Spinal cord (tissue), 10 donors: Measurements from ENCODE around the gene MTERF4. TPM values are rescaled to one million over a fixed set of nuclear protein-coding genes. Genes with fewer than 3 reads are reported as not detected.

Source experiments
- DNase-seq, 6 donors: peaks; one replicate each; pipeline versions ENCODE4 v3.0.0 to v3.0.0-alpha.2; 2013 to 2015; ENCODE audit warnings: low spot score in 6 of 6, low read depth in 4 of 6
- H3K27ac ChIP-seq: one replicate; pipeline ENCODE4 v1.5.1; 2013; ENCODE audit warnings: low read depth, low read length, control low read depth
- H3K27me3 ChIP-seq: one replicate; pipeline ENCODE4 v1.6.1; 2013; ENCODE audit warnings: low read length; ENCODE audit not compliant: control insufficient read depth, insufficient read depth
- H3K36me3 ChIP-seq: one replicate; pipeline ENCODE4 v1.6.1; 2013; ENCODE audit warnings: low read length; ENCODE audit not compliant: control insufficient read depth, insufficient read depth
- H3K4me1 ChIP-seq: one replicate; pipeline ENCODE4 v1.6.1; 2013; ENCODE audit warnings: low read length; ENCODE audit not compliant: control insufficient read depth, insufficient read depth
- H3K4me3 ChIP-seq: one replicate; pipeline ENCODE4 v1.5.1; 2013; ENCODE audit warnings: low read depth, low read length, control low read depth
- H3K9me3 ChIP-seq: one replicate; pipeline ENCODE4 v1.6.1; 2013; ENCODE audit warnings: low read length; ENCODE audit not compliant: control insufficient read depth, insufficient read depth
- WGBS: methylation state at CpG from one replicate; pipeline ENCODE4 v1.1.5; 2013; ENCODE audit warnings: missing lambda C conversion rate; ENCODE audit not compliant: insufficient coverage; 5-methylcytosine and 5-hydroxymethylcytosine counted together
- polyA plus RNA-seq, 2 donors: library from polyadenylated mRNA; unstranded; fragments of 120-200 nt; gene quantifications; one replicate each; pipeline ENCODE4 v1.2.1, GENCODE V29; 2013; ENCODE audit not compliant: insufficient read length in 2 of 2
- total RNA-seq, 2 donors: library from RNA; depleted of rRNA in 1 of 2; stranded (reverse); fragments of 120-200 nt in 1 of 2; fragments of >200 nt in 1 of 2; gene quantifications; one replicate each; pipeline versions ENCODE4 v1.2.3 to v1.2.4, GENCODE V29; 2013 to 2014
- donor health status: healthy.

The MTERF4 gene
- total and polyA plus RNA-seq, 4 donors = 41.8 to 68.2 (median 51.5) TPM

DNA sequence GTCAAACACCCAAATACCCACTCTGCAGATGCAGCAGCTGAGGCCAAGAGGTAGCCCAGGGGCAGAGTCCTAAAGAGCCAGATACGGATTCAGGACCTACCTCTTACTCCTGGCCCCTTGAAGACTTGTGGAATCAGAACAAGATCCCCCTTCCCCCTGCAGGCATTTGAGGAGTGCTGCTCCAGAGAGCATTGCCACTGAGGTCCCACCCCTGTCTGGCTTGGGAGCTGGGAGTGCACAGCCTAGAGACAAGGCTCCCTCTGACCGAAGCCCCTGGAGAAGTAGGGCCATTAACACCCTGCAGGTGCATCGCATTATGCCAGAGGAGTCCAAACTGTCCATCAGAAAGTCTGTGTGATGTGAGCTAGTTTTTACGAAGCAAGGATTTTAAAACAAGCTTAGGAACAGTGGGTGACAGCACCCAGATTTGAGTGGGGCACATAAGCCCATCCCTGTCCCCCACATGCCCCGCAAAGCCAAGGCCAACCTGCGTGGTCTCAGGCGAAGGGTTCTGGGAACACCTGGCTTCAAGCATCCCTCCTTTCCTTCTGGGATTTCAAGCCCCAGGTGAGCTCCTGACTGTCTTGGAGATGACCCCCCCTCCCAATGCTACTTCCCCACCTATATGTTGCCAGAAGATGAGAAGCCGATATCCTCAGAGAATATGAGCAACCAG lies 48.4 kb downstream of the MTERF4 start:
- Histone ChIP-seq H3K9me3 (no peaks in the 10 kb centered on the region), H3K36me3 (peaks cover 14% of the 10 kb centered on the region), H3K27me3 (peaks cover 13% of the 10 kb centered on the region), H3K27ac (no peak overlapping the region), H3K4me1 (no peaks in the 10 kb centered on the region), H3K4me3 (no peak overlapping the region)
- WGBS = 92% methylated on average over 6 of the region's 8 CpGs
- DNase-seq = no peak

DNA sequence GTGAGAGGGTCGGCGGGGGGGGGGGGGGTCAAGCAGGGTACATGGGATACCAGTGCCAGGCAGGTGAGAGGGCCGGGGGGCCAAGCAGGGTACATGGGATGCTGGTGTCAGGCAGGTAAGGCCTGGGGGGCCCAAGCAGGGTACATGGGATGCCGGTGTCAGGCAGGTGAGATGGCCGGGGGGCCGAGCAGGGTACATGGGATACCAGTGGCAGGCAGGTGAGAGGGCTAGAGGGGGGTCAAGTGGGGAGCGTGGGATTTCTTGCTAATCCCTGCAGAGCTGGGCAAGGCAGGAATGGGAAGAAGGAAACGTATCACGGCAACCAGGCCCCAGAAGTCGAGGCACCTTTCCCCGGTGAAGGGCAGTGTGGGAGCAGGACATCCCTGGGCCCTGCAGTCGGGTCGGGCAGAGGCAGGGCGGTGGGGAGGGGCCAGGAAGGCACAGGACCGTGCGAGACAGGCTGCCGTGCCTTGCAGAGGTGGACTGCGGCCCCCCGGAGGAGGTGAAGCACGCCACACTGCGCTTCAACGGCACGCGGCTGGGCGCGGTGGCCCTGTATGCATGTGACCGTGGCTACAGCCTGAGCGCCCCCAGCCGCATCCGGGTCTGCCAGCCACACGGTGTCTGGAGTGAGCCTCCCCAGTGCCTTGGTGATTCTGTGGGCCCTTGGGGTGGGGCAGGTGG lies 49.3 kb downstream of the MTERF4 start:
- peaks cover 14% of the 10 kb centered on the region for H3K36me3 ChIP-seq
- no peak for DNase-seq

DNA sequence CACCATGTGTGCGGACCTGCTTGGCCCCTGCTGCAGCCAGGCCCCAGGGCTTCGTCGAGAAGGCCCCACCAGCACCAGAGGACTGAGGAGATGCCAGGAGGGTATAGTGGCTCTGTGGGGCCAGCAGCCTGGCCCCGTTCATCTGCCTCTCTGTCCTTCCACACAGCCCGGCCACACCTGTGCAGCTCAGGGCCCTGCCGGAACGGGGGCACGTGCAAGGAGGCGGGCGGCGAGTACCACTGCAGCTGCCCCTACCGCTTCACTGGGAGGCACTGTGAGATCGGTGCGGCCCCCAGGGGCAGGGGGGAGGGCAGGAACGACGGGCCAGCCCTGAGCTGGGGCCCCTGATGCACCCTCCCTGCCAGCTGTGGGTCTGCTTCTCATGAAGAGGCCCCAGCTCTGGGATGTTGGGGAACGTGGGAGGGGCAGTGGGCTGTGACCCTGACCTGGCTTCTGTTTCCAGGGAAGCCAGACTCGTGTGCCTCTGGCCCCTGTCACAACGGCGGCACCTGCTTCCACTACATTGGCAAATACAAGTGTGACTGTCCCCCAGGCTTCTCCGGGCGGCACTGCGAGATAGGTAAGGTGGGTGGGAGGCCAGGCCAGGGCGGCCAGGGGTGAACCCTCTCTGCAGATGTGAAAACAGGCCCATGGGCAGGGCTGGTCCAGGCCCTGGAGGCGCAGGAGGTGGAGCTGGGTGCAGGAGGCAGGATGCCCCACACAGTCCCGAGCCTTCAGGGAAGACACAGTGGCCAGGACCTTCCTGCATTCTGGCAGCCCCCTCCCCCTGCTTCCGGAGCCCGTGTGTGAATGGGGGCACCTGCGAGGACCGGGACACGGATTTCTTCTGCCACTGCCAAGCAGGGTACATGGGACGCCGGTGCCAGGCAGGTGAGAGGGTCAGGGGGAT lies 50.3 kb downstream of the MTERF4 start:
- Histone ChIP-seq H3K27me3 (peaks cover 13% of the 10 kb centered on the region), H3K27ac (no peak overlapping the region), H3K4me1 (no peaks in the 10 kb centered on the region), H3K4me3 (no peak overlapping the region), H3K9me3 (no peaks in the 10 kb centered on the region), H3K36me3 (peaks cover 14% of the 10 kb centered on the region)
- 89% methylated on average over 33 of the region's 33 CpGs for WGBS
- DNase-seq = no peak

More for the DNA sequence above, 49.3 kb downstream of the MTERF4 start:
- peaks cover 13% of the 10 kb centered on the region for H3K27me3 ChIP-seq
- no peak overlapping the region for H3K27ac ChIP-seq
- no peak overlapping the region for H3K4me3 ChIP-seq
- H3K4me1 ChIP-seq = no peaks in the 10 kb centered on the region
- 74% methylated on average over 28 of the region's 31 CpGs for WGBS
- no peaks in the 10 kb centered on the region for H3K9me3 ChIP-seq

DNA sequence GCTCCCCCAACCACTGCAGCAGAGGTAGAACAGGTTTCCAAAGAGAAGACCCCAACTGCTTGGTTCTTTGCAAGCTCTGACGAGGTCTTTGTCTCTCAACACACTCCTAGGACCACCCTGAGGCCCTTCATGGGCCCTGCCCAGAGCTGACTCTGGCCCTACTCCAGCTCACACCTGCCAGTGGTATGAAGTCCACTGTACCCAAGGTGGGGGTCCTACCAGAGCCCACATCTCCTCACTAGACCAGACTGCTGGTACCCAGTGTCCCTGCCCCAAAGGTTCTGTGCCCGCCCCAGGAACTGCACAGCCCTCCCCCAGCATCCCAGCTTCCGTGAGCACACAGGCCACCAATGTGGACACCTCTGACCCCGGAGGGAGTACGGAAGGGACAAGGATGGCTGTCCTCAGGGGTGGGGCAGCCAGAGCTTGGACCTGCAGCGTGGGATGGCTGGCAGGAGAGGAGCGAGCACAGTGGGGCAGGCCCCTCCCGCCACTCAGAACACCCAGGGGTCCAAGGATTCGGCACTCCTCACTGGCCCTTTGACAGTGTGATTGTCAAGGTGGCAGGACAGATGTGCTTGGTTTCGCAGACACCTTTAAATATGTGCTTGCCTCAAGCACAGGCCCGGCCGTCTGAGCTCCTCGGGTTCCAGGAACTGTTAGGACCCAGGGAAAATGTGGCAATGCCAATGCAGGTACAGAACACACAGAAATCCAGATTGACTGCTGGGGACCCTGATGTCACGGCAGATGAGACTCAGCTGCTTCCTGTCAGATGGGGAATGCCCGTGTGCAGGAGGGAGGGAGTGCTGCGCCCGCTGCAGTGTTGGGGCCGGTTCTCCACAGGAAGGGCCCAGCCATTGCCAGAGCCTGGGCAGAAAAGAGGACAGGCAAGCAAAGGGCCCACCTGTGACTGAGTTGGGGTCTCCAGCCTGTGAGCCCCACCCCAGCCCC lies 51.2 kb downstream of the MTERF4 start:
- 79% methylated on average over 18 of the region's 18 CpGs for WGBS
- H3K4me1 ChIP-seq = no peaks in the 10 kb centered on the region
- peaks cover 14% of the 10 kb centered on the region for H3K36me3 ChIP-seq
- H3K27me3 ChIP-seq = peaks cover 13% of the 10 kb centered on the region
- DNase-seq = no peak
- no peaks in the 10 kb centered on the region for H3K9me3 ChIP-seq
- H3K27ac ChIP-seq = no peak overlapping the region
- H3K4me3 ChIP-seq = no peak overlapping the region

DNA sequence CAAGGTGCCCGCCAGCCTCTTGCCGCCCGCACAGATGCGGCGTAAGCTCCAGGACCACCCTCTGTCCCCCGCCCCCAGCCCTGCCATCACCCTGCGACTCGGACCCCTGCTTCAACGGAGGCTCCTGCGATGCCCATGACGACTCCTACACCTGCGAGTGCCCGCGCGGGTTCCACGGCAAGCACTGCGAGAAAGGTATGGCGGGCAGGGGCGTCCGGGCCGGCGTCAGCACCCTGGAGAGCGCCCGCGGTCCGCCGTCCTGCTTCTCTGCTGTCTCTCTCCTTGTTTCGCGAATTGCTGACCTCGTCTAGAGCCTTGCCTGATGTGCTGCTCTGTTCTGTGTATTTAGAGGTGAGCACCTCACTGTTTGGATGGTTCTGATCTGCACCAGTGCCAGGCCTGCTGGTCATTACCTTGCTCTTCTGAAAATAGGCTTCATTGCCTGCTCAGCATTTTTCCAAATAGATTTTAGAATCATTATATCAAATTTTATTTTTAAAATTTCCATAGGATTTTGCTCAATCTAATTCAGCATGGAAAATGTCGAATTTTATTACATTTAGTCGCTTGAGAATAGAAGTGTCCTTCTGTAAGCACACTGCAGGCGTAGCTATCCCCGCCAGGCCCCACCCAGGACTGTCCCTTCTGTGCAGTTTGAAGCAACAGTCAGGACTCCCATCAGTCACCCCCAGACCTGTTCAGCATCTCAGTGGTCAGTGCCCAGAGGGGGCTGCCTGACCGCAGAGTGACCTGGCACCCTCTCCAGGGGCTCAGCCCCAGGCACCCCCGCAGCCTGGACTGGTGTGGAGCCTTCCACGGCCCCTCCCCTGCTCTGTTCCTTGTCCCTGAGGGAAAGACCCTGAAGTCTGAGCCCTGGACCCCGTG lies 52.1 kb downstream of the MTERF4 start:
- Histone ChIP-seq H3K27me3 (peaks cover 13% of the 10 kb centered on the region), H3K36me3 (peaks cover 14% of the 10 kb centered on the region), H3K9me3 (no peaks in the 10 kb centered on the region), H3K27ac (no peak overlapping the region), H3K4me3 (no peak overlapping the region), H3K4me1 (no peaks in the 10 kb centered on the region)
- 40% methylated on average over 37 of the region's 38 CpGs for WGBS
- no peak for DNase-seq

DNA sequence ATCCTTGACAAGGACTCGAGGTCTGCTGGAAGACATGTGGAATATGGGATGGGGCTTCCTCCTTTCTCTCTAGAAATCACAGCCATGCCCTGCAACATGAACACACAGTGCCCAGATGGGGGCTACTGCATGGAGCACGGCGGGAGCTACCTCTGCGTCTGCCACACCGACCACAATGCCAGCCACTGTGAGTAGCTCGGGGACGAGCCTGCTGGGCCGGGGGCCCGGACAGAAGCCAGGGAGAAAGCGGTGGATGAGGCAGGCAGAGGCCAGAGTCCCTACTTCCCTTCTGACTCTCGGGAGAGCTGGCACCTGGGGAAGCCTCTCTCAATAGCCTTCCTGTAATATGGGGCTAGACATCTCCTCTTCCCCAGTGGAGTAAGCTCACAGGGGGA lies 53.1 kb downstream of the MTERF4 start:
- Histone ChIP-seq H3K36me3 (peaks cover 14% of the 10 kb centered on the region), H3K27ac (no peak overlapping the region), H3K4me3 (no peak overlapping the region), H3K27me3 (peaks cover 15% of the 10 kb centered on the region), H3K4me1 (no peaks in the 10 kb centered on the region), H3K9me3 (peaks cover 4% of the 10 kb centered on the region)
- DNase-seq = no peak
- 96% methylated on average over 5 of the region's 11 CpGs for WGBS

DNA sequence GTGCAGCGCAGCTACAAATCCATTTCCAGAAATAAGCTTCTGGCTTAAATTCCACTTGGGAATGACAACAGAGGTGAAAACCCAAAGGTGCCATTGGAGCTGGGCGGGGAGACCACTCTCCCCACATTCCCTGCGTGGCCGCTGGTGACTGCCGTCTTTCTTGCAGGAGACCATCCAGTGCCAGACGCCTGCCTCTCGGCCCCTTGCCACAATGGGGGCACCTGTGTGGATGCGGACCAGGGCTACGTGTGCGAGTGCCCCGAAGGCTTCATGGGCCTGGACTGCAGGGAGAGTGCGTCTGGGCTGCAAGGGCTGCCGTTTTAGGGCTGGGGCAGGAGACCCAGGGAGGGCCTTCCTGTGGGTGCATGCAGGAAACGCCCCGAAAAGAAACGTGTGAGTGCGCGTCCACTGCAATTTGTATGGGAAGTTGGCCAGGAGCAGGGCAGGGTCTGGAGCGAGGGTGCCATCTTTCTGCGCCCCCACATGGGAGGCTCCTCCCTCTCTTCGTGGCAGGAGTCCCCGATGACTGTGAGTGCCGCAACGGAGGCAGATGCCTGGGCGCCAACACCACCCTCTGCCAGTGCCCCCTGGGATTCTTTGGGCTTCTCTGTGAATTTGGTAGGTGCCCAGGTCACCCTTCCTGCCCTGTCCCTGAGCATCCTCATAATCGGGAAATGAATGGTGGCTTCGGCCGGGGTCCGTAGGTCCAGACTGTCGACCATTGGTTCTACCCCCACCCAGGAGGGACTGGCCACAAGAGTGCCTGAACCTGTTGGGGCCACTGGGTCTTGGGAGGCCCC lies 53.7 kb downstream of the MTERF4 start:
- WGBS = 92% methylated on average over 29 of the region's 30 CpGs
- H3K9me3 ChIP-seq = peaks cover 4% of the 10 kb centered on the region
- no peak for DNase-seq
- peaks cover 15% of the 10 kb centered on the region for H3K27me3 ChIP-seq
- H3K36me3 ChIP-seq = peaks cover 14% of the 10 kb centered on the region
- no peaks in the 10 kb centered on the region for H3K4me1 ChIP-seq
- H3K27ac ChIP-seq = no peak overlapping the region
- H3K4me3 ChIP-seq = no peak overlapping the region
